H9 (cell line): ENCODE results near the gene B4GAT1. TPM values are rescaled to one million over a fixed set of nuclear protein-coding genes. Genes with fewer than 3 reads are reported as not detected.

Source experiments
- DNase-seq: peaks from one replicate; pipeline ENCODE4 v3.0.0-alpha.2; 2017
- H2AFZ ChIP-seq: one replicate; pipeline ENCODE4 v1.6.1; 2013; ENCODE audit warnings: mild to moderate bottlenecking, low read length, control low read depth, moderate library complexity
- H2AK5ac ChIP-seq: 2 replicates; pipeline ENCODE4 v1.6.1; 2013; ENCODE audit warnings: low read length, control low read depth, mixed read lengths; ENCODE audit not compliant: insufficient read length
- H2BK120ac ChIP-seq: one replicate; pipeline ENCODE4 v1.6.1; 2013; ENCODE audit warnings: low read depth, mild to moderate bottlenecking, low read length, control low read depth, inconsistent platforms; ENCODE audit not compliant: poor library complexity, severe bottlenecking
- H2BK12ac ChIP-seq: 2 replicates; pipeline ENCODE4 v1.6.1; 2013; ENCODE audit warnings: low read length, control low read depth, mixed read lengths, low read depth; ENCODE audit not compliant: insufficient read length
- H2BK15ac ChIP-seq: 2 replicates; pipeline ENCODE4 v1.6.1; 2013; ENCODE audit warnings: low read depth, low read length, control low read depth
- H2BK20ac ChIP-seq: one replicate; pipeline ENCODE4 v1.6.1; 2013; ENCODE audit warnings: low read depth, mild to moderate bottlenecking, low read length, control low read depth, inconsistent platforms; ENCODE audit not compliant: poor library complexity, severe bottlenecking
- H2BK5ac ChIP-seq: 2 replicates; pipeline ENCODE4 v1.6.1; 2013; ENCODE audit warnings: low read length, control low read depth, mixed read lengths; ENCODE audit not compliant: insufficient read length
- H3K14ac ChIP-seq: 2 replicates; pipeline ENCODE4 v1.6.1; 2013; ENCODE audit warnings: low read length, control low read depth; ENCODE audit not compliant: insufficient read depth
- H3K18ac ChIP-seq: 2 replicates; pipeline ENCODE4 v1.6.1; 2013; ENCODE audit warnings: low read depth, mild to moderate bottlenecking, mixed read lengths, low read length, control low read depth; ENCODE audit not compliant: insufficient read length
- H3K23ac ChIP-seq: 2 replicates; pipeline ENCODE4 v1.6.1; 2013; ENCODE audit warnings: low read length, control low read depth, mixed read lengths, low read depth; ENCODE audit not compliant: insufficient read length
- H3K23me2 ChIP-seq: 2 replicates; pipeline ENCODE4 v1.6.1; 2013; ENCODE audit warnings: low read depth, mild to moderate bottlenecking, mixed read lengths, low read length, control low read depth; ENCODE audit not compliant: insufficient read length, poor library complexity, severe bottlenecking
- H3K27ac ChIP-seq: 2 replicates; pipeline ENCODE4 v1.5.1; 2013; ENCODE audit warnings: low read length, control low read depth, mixed read lengths, low read depth; ENCODE audit not compliant: insufficient read length
- H3K27me3 ChIP-seq: 2 replicates; pipeline ENCODE4 v1.6.1; 2013; ENCODE audit warnings: low read length, control low read depth, inconsistent platforms; ENCODE audit not compliant: insufficient read depth
- H3K4ac ChIP-seq: 2 replicates; pipeline ENCODE4 v1.6.1; 2013; ENCODE audit warnings: low read depth, mild to moderate bottlenecking, control low read depth, inconsistent platforms, low read length, moderate library complexity
- H3K4me1 ChIP-seq: 2 replicates; pipeline ENCODE4 v1.6.1; 2013; ENCODE audit warnings: low read length, control low read depth, inconsistent platforms; ENCODE audit not compliant: insufficient read depth
- H3K4me2 ChIP-seq: 2 replicates; pipeline ENCODE4 v1.6.1; 2013; ENCODE audit warnings: low read length, control low read depth, mixed read lengths; ENCODE audit not compliant: insufficient read length, insufficient read depth
- H3K56ac ChIP-seq: 2 replicates; pipeline ENCODE4 v1.6.1; 2013; ENCODE audit warnings: low read depth, mild to moderate bottlenecking, mixed read lengths, low read length, control low read depth; ENCODE audit not compliant: insufficient read length
- H3K79me1 ChIP-seq: 2 replicates; pipeline ENCODE4 v1.6.1; 2013; ENCODE audit warnings: low read depth, mild to moderate bottlenecking, moderate library complexity, low read length, control low read depth, inconsistent platforms; ENCODE audit not compliant: insufficient read depth, poor library complexity, severe bottlenecking
- H3K79me2 ChIP-seq: 2 replicates; pipeline ENCODE4 v1.6.1; 2013; ENCODE audit warnings: low read length, control low read depth, inconsistent platforms; ENCODE audit not compliant: insufficient read depth
- H3K9ac ChIP-seq: 2 replicates; pipeline ENCODE4 v1.6.1; 2013; ENCODE audit warnings: low read length, control low read depth, mixed read lengths; ENCODE audit not compliant: insufficient read length; ENCODE audit errors: extremely low read depth
- H3K9me3 ChIP-seq: one replicate; pipeline ENCODE4 v1.6.1; 2013; ENCODE audit warnings: low read depth, low read length, inconsistent platforms; ENCODE audit not compliant: control insufficient read depth
- H3T11ph ChIP-seq: one replicate; pipeline ENCODE4 v1.6.1; 2013; ENCODE audit warnings: mild to moderate bottlenecking, low read length, control low read depth, inconsistent platforms
- H4K20me1 ChIP-seq: one replicate; pipeline ENCODE4 v1.6.1; 2013; ENCODE audit not compliant: control insufficient read depth, insufficient read length, insufficient read depth
- H4K5ac ChIP-seq: 2 replicates; pipeline ENCODE4 v1.6.1; 2013; ENCODE audit warnings: low read depth, mild to moderate bottlenecking, mixed read lengths, low read length, control low read depth; ENCODE audit not compliant: insufficient read length
- H4K8ac ChIP-seq: replicated peaks from 2 replicates; pipeline ENCODE4 v1.6.1; 2013; ENCODE audit warnings: low read length, control low read depth, mixed read lengths, low read depth; ENCODE audit not compliant: insufficient read length
- H4K91ac ChIP-seq: 2 replicates; pipeline ENCODE4 v1.6.1; 2013; ENCODE audit warnings: low read depth, mild to moderate bottlenecking, moderate library complexity, mixed read lengths, low read length, control low read depth; ENCODE audit not compliant: insufficient read length
- H3K27ac Mint-ChIP-seq, 3 experiments: 2 replicates in 2 of 3; 3 replicates in 1 of 3; pipeline ENCODE4 v1.8.0; 2020 to 2021; ENCODE audit warnings: mixed read lengths in 3 of 3, mild to moderate bottlenecking in 1 of 3, moderate library complexity in 1 of 3
- H3K27me3 Mint-ChIP-seq: 2 replicates; pipeline ENCODE4 v1.8.0; 2021; ENCODE audit warnings: low read depth, mild to moderate bottlenecking, moderate library complexity, mixed read lengths
- H3K36me3 Mint-ChIP-seq, 3 experiments: 2 replicates in 2 of 3; 3 replicates in 1 of 3; pipeline ENCODE4 v1.8.0; 2020 to 2021; ENCODE audit warnings: low read depth in 3 of 3, mixed read lengths in 3 of 3; ENCODE audit not compliant: insufficient read depth in 1 of 3
- H3K4me1 Mint-ChIP-seq, 2 experiments: 2 replicates each; pipeline ENCODE4 v1.8.0; 2020; ENCODE audit warnings: mixed read lengths in 2 of 2
- H3K4me3 Mint-ChIP-seq, 2 experiments: 2 replicates in 1 of 2; 3 replicates in 1 of 2; pipeline ENCODE4 v1.8.0; 2020 to 2021; ENCODE audit warnings: mild to moderate bottlenecking in 2 of 2, mixed read lengths in 2 of 2, moderate library complexity in 1 of 2
- H3K9me3 Mint-ChIP-seq, 2 experiments: 2 replicates in 1 of 2; 3 replicates in 1 of 2; pipeline ENCODE4 v1.8.0; 2020; ENCODE audit warnings: mild to moderate bottlenecking in 2 of 2, mixed read lengths in 2 of 2, moderate library complexity in 1 of 2
- CTCF ChIP-seq: fragments of 200-600 bp; sonication (generic); conservative IDR thresholded peaks from 3 replicates; pipeline ENCODE4 v1.8.0; 2021; ENCODE audit warnings: antibody characterized with exemption, mild to moderate bottlenecking
- WGBS: extraction: QIAGEN DNeasy Blood & Tissue Kit; methylation state at CpG from one replicate; pipeline ENCODE4 v1.1.7; 2013; ENCODE audit warnings: missing lambda C conversion rate, low lambda C conversion rate, mixed read lengths; ENCODE audit not compliant: insufficient read length; ENCODE audit errors: extremely low coverage; 5-methylcytosine and 5-hydroxymethylcytosine counted together
- total RNA-seq: library from RNA; stranded (reverse); gene quantifications from 2 replicates; pipeline ENCODE4 v1.2.1, GENCODE V29; 2021

The B4GAT1 gene
- total RNA-seq, 1 experiment from 2014 or later, result 24.3 TPM

DNA sequence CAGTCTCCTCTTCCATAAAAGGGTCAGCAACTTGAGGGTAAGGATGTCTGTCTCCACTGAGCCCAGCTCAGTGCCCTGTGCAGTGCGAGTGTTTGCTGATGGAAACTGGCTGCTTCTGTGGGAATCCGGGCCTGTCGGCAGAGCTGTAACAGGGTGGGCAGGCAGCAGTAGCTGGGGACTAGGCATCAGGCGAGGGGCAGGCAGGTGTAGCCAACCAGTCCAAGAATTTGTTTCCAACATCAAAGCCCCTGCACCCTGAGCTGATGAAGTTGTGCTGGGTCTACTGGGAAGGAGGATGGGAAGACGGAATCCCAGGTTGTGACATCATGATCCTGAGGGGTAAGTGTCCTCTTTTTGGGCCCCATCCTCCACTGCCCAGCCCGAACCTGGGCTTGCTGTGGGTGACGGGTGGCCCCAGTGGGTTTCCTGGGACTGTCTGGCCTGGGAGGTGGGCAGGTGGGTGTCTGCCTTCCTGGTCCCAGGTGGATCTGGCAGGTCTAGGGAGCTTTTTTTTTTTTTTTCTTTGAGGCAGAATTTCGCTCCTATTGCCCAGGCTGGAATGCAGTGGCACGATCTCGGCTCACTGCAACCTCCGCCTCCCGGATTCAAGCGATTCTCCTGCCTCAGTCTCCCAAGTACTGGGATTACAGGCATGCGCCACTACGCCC, 13.1 kb upstream of the B4GAT1 start:
- H3K4me2 ChIP-seq, result no peak overlapping the region
- peaks cover 7 to 8% of the 10 kb centered on the region in 2 experiments for H3K4me1 Mint-ChIP-seq
- H3K4ac ChIP-seq, result no peak overlapping the region
- no peaks in the 10 kb centered on the region for H3K79me2 ChIP-seq
- H3K9me3 Mint-ChIP-seq, result no peaks in the 10 kb centered on the region
- no peak overlapping the region for H3K14ac ChIP-seq
- H2BK5ac ChIP-seq, result no peak overlapping the region
- no peaks in the 10 kb centered on the region for H3K9me3 ChIP-seq
- no peaks in the 10 kb centered on the region for H3K23me2 ChIP-seq
- no peak for DNase-seq
- WGBS, result no CpG with 5 or more reads among the region's 15 CpGs
- H3K27me3 ChIP-seq, result no peaks in the 10 kb centered on the region
- H2BK12ac ChIP-seq, result no peak overlapping the region
- H4K20me1 ChIP-seq, result no peaks in the 10 kb centered on the region
- no peak overlapping the region for H3K18ac ChIP-seq
- H3K27me3 Mint-ChIP-seq, result no peaks in the 10 kb centered on the region
- H3K36me3 Mint-ChIP-seq, result peaks cover 13 to 43% (median 33%) of the 10 kb centered on the region in 3 experiments; a peak in 6 of 7 replicates
- H3T11ph ChIP-seq, result no peak overlapping the region
- no peak overlapping the region for H4K5ac ChIP-seq
- H4K8ac ChIP-seq, result no peak overlapping the region
- no peak overlapping the region for H2BK20ac ChIP-seq
- TF ChIP-seq CTCF, result no peak
- H4K91ac ChIP-seq, result no peak overlapping the region
- no peak overlapping the region for H2BK15ac ChIP-seq
- H2AFZ ChIP-seq, result no peak overlapping the region
- peaks cover 4% of the 10 kb centered on the region; the same call in 1 of the 2 replicates for H3K4me1 ChIP-seq
- H3K23ac ChIP-seq, result no peak overlapping the region
- no peak overlapping the region for H2BK120ac ChIP-seq
- H3K27ac Mint-ChIP-seq, result peak overlapping the region; percentile 61 to 82 (median 78); a peak in 5 of 7 replicates
- no peak overlapping the region for H2AK5ac ChIP-seq
- no peaks in the 10 kb centered on the region for H3K79me1 ChIP-seq
- no peak overlapping the region for H3K9ac ChIP-seq
- H3K27ac ChIP-seq, result no peak overlapping the region
- H3K4me3 Mint-ChIP-seq, result no peak overlapping the region
- H3K56ac ChIP-seq, result no peak overlapping the region
